Measurements from ENCODE around the gene NFX1. TPM values are rescaled to one million over a fixed set of nuclear protein-coding genes. Genes with fewer than 3 reads are reported as not detected.

The NFX1 gene
- total RNA-seq, 4 donors from 2014 or later = 31.7 to 53.9 (median 42.3) TPM

DNA sequence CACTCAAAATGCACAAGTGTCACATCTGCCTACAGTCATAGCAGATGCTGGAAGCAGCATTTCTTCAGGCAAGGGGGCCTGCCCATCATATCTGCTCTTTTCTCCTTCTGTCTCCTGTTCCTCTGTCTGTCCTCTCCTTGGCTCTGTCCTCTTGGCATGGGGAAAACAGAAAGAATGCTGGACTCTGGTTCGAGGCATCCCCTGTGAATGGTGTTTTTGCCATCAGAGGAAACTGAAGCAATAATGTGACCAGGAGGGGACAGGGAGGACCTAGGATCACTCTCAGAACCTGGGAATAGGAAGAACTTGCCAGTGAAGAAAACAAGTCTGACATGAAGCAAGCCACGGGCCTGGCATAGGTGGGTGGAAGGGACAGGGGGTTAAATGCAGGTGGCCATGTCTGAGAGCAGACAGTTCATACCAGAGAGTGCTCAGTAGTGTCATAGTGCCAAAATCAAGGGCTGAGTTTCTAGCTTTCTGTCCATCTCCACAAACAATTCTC, 76.7 kb downstream of the NFX1 start:
- H3K36me3 ChIP-seq = peaks cover 0 to 89% of the 10 kb centered on the region in 2 donors

DNA sequence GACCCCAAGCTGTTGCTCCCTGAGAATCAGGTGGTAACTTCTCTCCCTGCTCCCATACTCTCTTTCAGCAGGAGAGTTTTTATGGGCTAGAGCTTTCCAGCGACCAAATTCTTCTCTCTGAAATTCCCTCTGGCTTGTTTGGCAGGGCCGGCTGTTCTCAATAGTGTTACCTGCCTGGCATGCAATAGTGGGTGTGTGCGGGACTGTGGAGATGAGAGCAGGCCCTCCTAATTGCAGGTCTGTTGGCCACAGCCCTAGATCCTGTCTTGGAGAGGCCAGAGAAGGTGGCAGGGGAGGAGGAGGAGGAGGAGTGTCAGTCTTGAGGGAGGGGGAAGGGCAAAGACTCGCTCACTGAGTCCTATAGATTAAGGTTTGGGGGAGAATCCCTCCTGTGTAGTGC, 82.6 kb downstream of the NFX1 start:
- H3K4me1 ChIP-seq = peaks cover 0 to 14% (median 0%) of the 10 kb centered on the region in 3 donors
- ATAC-seq = no peak
- no peaks in the 10 kb centered on the region for H3K9me3 ChIP-seq
- WGBS, 2 donors (ENCODE audit: low coverage in 1 of 2) = 80 to 90% methylated on average over 2 to 4 of the region's 4 CpGs
- no peak overlapping the region for H3K27ac ChIP-seq
- no peak overlapping the region for H3K4me3 ChIP-seq
- no peaks in the 10 kb centered on the region for H3K27me3 ChIP-seq
- H3K36me3 ChIP-seq = peaks cover 0 to 46% of the 10 kb centered on the region in 2 donors
- TF ChIP-seq EP300 (IDR thresholded peaks at IDR 0.05) = no peak
- TF ChIP-seq, protein P1, sequence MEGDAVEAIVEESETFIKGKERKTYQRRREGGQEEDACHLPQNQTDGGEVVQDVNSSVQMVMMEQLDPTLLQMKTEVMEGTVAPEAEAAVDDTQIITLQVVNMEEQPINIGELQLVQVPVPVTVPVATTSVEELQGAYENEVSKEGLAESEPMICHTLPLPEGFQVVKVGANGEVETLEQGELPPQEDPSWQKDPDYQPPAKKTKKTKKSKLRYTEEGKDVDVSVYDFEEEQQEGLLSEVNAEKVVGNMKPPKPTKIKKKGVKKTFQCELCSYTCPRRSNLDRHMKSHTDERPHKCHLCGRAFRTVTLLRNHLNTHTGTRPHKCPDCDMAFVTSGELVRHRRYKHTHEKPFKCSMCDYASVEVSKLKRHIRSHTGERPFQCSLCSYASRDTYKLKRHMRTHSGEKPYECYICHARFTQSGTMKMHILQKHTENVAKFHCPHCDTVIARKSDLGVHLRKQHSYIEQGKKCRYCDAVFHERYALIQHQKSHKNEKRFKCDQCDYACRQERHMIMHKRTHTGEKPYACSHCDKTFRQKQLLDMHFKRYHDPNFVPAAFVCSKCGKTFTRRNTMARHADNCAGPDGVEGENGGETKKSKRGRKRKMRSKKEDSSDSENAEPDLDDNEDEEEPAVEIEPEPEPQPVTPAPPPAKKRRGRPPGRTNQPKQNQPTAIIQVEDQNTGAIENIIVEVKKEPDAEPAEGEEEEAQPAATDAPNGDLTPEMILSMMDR (IDR thresholded peaks at IDR 0.05) = no peak
- no peak for TF ChIP-seq POLR2AphosphoS5 (IDR thresholded peaks at IDR 0.05)
- no peak for TF ChIP-seq POLR2A (IDR thresholded peaks at IDR 0.05)

More for the DNA sequence above, 76.7 kb downstream of the NFX1 start:
- H3K4me1 ChIP-seq = no peaks in the 10 kb centered on the region
- WGBS, 2 donors (ENCODE audit: low coverage in 1 of 2) = 79% methylated on average over 2 of the region's 2 CpGs; no CpG with 5 or more reads in 1 of the 2 donors
- no peak overlapping the region for H3K27ac ChIP-seq
- no peaks in the 10 kb centered on the region for H3K27me3 ChIP-seq
- no peak overlapping the region for H3K4me3 ChIP-seq
- TF ChIP-seq POLR2A (IDR thresholded peaks at IDR 0.05) (no peak), POLR2AphosphoS5 (IDR thresholded peaks at IDR 0.05) (no peak), EP300 (IDR thresholded peaks at IDR 0.05) (no peak)
- TF ChIP-seq, protein P1 (IDR thresholded peaks at IDR 0.05) = no peak
- no peak for ATAC-seq
- H3K9me3 ChIP-seq = no peaks in the 10 kb centered on the region

DNA sequence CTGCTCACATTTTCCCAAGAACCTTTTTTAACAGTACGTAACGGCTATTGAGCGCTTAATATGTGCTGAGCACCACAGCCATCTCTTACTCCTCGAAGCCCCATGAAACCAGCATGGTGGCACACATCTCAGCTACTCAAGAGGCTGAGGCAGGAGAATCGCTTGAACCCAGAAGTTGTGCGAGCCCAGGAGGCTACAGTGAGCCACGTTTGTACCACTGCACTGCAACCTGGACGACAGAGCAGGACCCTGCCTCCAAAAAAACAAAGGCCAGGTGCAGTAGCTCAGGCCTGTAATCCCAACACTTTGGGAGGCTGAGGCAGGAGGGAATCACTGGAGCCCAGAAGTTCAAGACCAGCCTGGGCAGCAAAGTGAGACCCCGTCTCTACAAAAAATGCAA, 83.9 kb downstream of the NFX1 start:
- WGBS, 2 donors (ENCODE audit: low coverage in 1 of 2) = 60% methylated on average over 2 of the region's 9 CpGs; no CpG with 5 or more reads in 1 of the 2 donors
- no peak overlapping the region for H3K27ac ChIP-seq
- H3K36me3 ChIP-seq = peaks cover 0 to 33% of the 10 kb centered on the region in 2 donors
- no peak for ATAC-seq
- H3K27me3 ChIP-seq = no peaks in the 10 kb centered on the region
- H3K4me1 ChIP-seq = peaks cover 0 to 14% (median 0%) of the 10 kb centered on the region in 3 donors
- H3K9me3 ChIP-seq = no peaks in the 10 kb centered on the region
- H3K4me3 ChIP-seq = no peak overlapping the region
- no peak for TF ChIP-seq EP300 (IDR thresholded peaks at IDR 0.05)
- TF ChIP-seq POLR2A (IDR thresholded peaks at IDR 0.05) = no peak
- TF ChIP-seq, protein P1 (IDR thresholded peaks at IDR 0.05) = no peak
- no peak for TF ChIP-seq POLR2AphosphoS5 (IDR thresholded peaks at IDR 0.05)

DNA sequence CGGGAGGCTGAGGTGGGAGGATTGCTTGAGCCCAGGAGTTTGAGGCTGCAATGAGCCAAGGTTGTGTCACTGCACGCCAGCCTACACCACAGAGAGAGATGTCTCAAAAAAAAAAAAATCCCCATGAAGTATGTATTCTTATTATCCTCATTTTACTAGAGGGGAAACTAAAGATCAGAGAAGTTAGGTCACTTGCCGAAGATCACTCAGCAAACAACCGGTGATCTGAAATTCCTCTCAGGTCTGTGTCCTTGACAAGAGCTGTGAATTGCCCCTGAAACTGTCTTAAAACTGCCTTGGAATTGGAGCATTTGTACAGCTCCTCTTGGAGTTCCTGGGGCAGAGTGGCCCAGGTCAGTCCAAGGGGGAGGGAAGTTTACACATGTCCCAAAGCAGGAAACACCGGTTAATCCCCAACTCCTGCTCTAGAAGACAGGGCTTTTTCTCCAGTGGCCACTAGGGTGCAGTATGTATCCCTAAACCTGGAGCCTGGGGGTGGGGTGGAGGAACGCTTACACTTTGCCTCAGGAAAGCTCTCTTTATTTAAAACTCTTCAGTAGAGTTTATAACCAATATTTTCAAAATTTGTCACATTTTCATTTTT, 84.4 kb downstream of the NFX1 start:
- Histone ChIP-seq H3K27ac (peak overlapping the region in 2 of 4 donors; percentile 21 to 54), H3K9me3 (no peaks in the 10 kb centered on the region), H3K27me3 (no peaks in the 10 kb centered on the region), H3K4me1 (peaks cover 0 to 14% (median 0%) of the 10 kb centered on the region in 3 donors), H3K4me3 (peak overlapping the region in 1 of 2 donors; percentile 23), H3K36me3 (peaks cover 0 to 28% of the 10 kb centered on the region in 2 donors)
- 40 to 60% methylated on average over 2 to 6 of the region's 6 CpGs for WGBS, 2 donors (ENCODE audit: low coverage in 1 of 2)
- ATAC-seq = peak; percentile 89
- TF ChIP-seq, protein P1 (IDR thresholded peaks at IDR 0.05) = peak in 3 of 4 experiments; percentile 87 to 93 (median 87)
- no peak for TF ChIP-seq EP300 (IDR thresholded peaks at IDR 0.05)
- no peak for TF ChIP-seq POLR2A (IDR thresholded peaks at IDR 0.05)
- TF ChIP-seq POLR2AphosphoS5 (IDR thresholded peaks at IDR 0.05) = no peak

All from gastroesophageal sphincter (tissue), 4 donors.